ENCODE data around the gene HHAT. TPM values are rescaled to one million over a fixed set of nuclear protein-coding genes. Genes with fewer than 3 reads are reported as not detected.

The HHAT gene
- total and polyA plus RNA-seq, 2 of the 13 experiments (the other 11 are each of a cell fraction or from before 2014, with no cell fraction given): 2.6 to 4.9 TPM

DNA sequence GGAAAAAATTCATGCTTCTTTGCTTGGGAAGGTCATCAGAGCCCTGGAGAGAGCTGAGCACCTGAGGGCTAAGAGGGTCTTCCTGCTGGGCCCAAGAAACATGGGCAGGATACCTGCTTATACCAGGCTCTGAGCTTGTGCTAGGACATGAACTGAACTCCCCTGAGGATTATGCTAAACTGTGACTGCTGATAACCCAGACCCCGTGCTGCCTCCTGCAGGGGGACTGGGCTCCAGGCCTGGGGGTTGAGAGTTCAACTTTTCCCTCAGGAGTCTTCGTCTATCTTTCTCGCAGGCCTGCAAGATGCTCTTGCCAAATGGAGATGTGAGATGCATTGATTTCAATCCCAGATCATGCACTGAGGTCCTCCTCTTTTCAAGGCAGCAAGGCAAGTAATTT is 368.5 kb downstream of the HHAT start:
- no peaks in the 10 kb centered on the region for H3K27me3 ChIP-seq (ENCODE audit: control insufficient read depth in 1 of 2, insufficient read depth in 2 of 2, low read length in 2 of 2)
- no peak overlapping the region for H3K9ac ChIP-seq (ENCODE audit: insufficient read depth, low read depth, low read length)
- no peaks in the 10 kb centered on the region for H3K4me1 ChIP-seq (ENCODE audit: insufficient read depth, low read length)
- WGBS (ENCODE audit: low lambda C conversion rate): 40% methylated on average over 3 of the region's 3 CpGs
- in situ Hi-C loops (cut with HindIII; ENCODE audit: extremely low pct_ligation_motif_present, low pct_unique_long_range_greater_than_20kb): no loop called here
- H4K20me1 ChIP-seq (ENCODE audit: insufficient read depth, low read length): no peaks in the 10 kb centered on the region
- DNase-seq (ENCODE audit: low spot score): no peak
- intact Hi-C loops (cut with micrococcal nuclease; ENCODE audit: unreplicated experiment): no loop called here
- H3K36me3 ChIP-seq (replicated peaks in 1 of 2; ENCODE audit: control insufficient read depth in 1 of 2, insufficient read depth in 2 of 2, low read length in 2 of 2): no peaks in the 10 kb centered on the region
- no peak overlapping the region for H3K4me2 ChIP-seq (ENCODE audit: low read depth, low read length)
- TF ChIP-seq ZNF781 (CRISPR knock-in tag; IDR thresholded peaks at IDR 0.05; ENCODE audit: borderline replicate concordance, not compliant biosample characterization): no peak
- TF ChIP-seq, protein P1, sequence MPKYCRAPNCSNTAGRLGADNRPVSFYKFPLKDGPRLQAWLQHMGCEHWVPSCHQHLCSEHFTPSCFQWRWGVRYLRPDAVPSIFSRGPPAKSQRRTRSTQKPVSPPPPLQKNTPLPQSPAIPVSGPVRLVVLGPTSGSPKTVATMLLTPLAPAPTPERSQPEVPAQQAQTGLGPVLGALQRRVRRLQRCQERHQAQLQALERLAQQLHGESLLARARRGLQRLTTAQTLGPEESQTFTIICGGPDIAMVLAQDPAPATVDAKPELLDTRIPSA (CRISPR knock-in tag; IDR thresholded peaks at IDR 0.05; ENCODE audit: borderline replicate concordance): no peak
- TF ChIP-seq ZNF143 (CRISPR knock-in tag; IDR thresholded peaks at IDR 0.05): no peak
- TF ChIP-seq MED13 (CRISPR knock-in tag; IDR thresholded peaks at IDR 0.05): no peak
- no peak for TF ChIP-seq TCF7 (IDR thresholded peaks at IDR 0.05; ENCODE audit: low read depth)
- no peak for TF ChIP-seq TP53 (CRISPR knock-in tag; conservative IDR thresholded peaks at IDR 0.05)
- no peak for TF ChIP-seq CSRNP1 (CRISPR knock-in tag; IDR thresholded peaks at IDR 0.05)
- no peak for TF ChIP-seq ZNF501 (CRISPR knock-in tag; IDR thresholded peaks at IDR 0.05)
- no peak overlapping the region for H3K4me3 ChIP-seq (replicated peaks in 1 of 3; ENCODE audit: insufficient read depth in 1 of 3, low read depth in 2 of 3, low read length in 3 of 3)
- no peak for ATAC-seq
- POLR2A ChIA-PET: no interaction called here
- no peaks in the 10 kb centered on the region for H3K9me3 ChIP-seq (ENCODE audit: low read length)
- no peak for FAIRE-seq
- H2AFZ ChIP-seq (ENCODE audit: low read length): no peak overlapping the region
- no TSS peak for BruUV-seq (replicated peaks)
- H3K79me2 ChIP-seq (ENCODE audit: insufficient read depth, low read length): no peaks in the 10 kb centered on the region
- H3K27ac ChIP-seq (ENCODE audit: extremely low read length, insufficient read depth, low read length): no peak overlapping the region
- CTCF ChIA-PET (ENCODE audit: low intra/inter-chr PET ratio, low total read pairs): no interaction called here
